Left ventricle myocardium inferior (tissue), 1 donor: ENCODE data around the gene PTBP1. TPM values are rescaled to one million over a fixed set of nuclear protein-coding genes. Genes with fewer than 3 reads are reported as not detected.

Experiments used
- DNase-seq: peaks from one replicate; pipeline ENCODE4 v3.0.0-alpha.2; 2020
- H3K27ac ChIP-seq: fragments of 200-600 bp; replicated peaks from 2 replicates; pipeline ENCODE4 v1.8.0; 2021
- H3K27me3 ChIP-seq: fragments of 200-600 bp; 2 replicates; pipeline ENCODE4 v1.8.0; 2021; ENCODE audit warnings: low read depth
- H3K36me3 ChIP-seq: fragments of 200-600 bp; 2 replicates; pipeline ENCODE4 v1.8.0; 2021
- H3K4me1 ChIP-seq: fragments of 200-600 bp; 2 replicates; pipeline ENCODE4 v1.8.0; 2021
- H3K4me3 ChIP-seq: fragments of 200-600 bp; 2 replicates; pipeline ENCODE4 v1.8.0; 2021; ENCODE audit warnings: mild to moderate bottlenecking, moderate library complexity
- H3K9me3 ChIP-seq: fragments of 200-600 bp; replicated peaks from 2 replicates; pipeline ENCODE4 v1.8.0; 2021
- intact Hi-C: fragments of 100-400 bp; cut with micrococcal nuclease; formaldehyde crosslinking; loops from one replicate; pipeline ENCODE4 v1.11.0; 2022
- total RNA-seq: library from RNA; stranded (reverse); fragmentation: NEBNext Ultra II Directional; extraction: Animal tissue kit (Norgen Biotek cat#: 25700); gene quantifications from one replicate; pipeline ENCODE4 v1.2.1, GENCODE V29; 2021
- TF ChIP-seq, protein P1 (sequence below): fragments of 200-600 bp; IDR thresholded peaks from 2 replicates; pipeline ENCODE4 v1.8.0; 2021; ENCODE audit warnings: antibody characterized with exemption, mild to moderate bottlenecking, borderline replicate concordance
- donor health status: DM: no; HTN: yes; CAD: no; lungs with severe emphysema.

PTBP1 gene
- total RNA-seq, 1 donor from 2014 or later: 55.6 TPM

DNA sequence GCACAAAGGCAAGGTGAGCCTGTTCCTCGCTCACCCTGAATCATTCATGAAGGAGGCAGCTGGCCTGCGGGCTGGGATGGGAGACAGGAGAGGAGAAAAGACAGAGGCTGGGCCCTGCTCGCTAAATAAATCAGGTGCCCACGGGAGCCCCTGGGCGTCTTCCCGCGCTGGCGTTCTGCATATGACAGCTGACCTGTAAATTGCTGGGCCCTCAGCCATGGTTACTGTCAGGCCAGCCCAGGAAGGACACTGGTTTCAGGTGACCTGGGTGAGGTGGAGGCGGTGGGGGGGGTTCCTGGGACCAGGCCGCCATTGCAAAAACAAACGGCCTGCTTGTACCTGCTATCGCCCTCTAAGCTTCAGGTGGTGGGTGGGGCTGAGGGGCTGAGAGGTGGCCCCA, 3.4 kb upstream of the PTBP1 start:
- no peak overlapping the region for H3K27ac ChIP-seq
- intact Hi-C loops: no loop called here
- H3K9me3 ChIP-seq: no peaks in the 10 kb centered on the region
- H3K4me3 ChIP-seq: no peak overlapping the region
- DNase-seq: no peak
- no peaks in the 10 kb centered on the region for H3K27me3 ChIP-seq
- H3K36me3 ChIP-seq: no peaks in the 10 kb centered on the region
- TF ChIP-seq, protein P1, sequence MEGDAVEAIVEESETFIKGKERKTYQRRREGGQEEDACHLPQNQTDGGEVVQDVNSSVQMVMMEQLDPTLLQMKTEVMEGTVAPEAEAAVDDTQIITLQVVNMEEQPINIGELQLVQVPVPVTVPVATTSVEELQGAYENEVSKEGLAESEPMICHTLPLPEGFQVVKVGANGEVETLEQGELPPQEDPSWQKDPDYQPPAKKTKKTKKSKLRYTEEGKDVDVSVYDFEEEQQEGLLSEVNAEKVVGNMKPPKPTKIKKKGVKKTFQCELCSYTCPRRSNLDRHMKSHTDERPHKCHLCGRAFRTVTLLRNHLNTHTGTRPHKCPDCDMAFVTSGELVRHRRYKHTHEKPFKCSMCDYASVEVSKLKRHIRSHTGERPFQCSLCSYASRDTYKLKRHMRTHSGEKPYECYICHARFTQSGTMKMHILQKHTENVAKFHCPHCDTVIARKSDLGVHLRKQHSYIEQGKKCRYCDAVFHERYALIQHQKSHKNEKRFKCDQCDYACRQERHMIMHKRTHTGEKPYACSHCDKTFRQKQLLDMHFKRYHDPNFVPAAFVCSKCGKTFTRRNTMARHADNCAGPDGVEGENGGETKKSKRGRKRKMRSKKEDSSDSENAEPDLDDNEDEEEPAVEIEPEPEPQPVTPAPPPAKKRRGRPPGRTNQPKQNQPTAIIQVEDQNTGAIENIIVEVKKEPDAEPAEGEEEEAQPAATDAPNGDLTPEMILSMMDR: no peak
- peaks cover 63% of the 10 kb centered on the region for H3K4me1 ChIP-seq

DNA sequence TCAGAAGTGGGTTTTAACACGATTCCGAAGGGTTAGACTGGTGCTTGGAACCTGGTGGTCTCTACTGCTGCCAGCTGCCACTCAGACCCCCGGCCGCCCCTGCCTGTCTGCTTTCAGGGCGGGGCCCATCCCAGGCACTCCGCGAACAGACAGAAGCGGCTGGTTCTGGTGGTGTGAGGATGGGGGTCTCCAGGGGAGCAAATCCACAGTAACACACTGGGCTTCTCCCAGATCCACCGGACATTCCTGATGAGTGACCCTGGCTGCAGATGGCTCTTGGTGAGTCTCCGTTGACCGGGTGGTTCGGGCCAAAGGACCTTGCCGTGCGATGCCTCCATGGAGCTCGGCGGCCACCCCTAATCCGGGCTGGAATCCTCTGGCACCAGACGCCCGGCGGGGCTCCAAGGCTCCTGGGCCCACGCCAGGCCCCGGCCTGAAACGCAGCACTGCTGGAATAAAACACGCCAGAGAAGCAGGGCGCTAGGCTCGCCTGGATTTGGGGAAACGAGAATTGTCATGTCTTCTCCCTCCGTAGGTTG, 2.1 kb upstream of the PTBP1 start:
- Histone ChIP-seq H3K4me3 (no peak overlapping the region), H3K27ac (peak overlapping the region; percentile 57), H3K36me3 (peaks cover 9% of the 10 kb centered on the region), H3K27me3 (no peaks in the 10 kb centered on the region), H3K4me1 (peaks cover 63% of the 10 kb centered on the region), H3K9me3 (no peaks in the 10 kb centered on the region)
- TF ChIP-seq, protein P1: no peak
- DNase-seq: no peak
- intact Hi-C loops: no loop called here

DNA sequence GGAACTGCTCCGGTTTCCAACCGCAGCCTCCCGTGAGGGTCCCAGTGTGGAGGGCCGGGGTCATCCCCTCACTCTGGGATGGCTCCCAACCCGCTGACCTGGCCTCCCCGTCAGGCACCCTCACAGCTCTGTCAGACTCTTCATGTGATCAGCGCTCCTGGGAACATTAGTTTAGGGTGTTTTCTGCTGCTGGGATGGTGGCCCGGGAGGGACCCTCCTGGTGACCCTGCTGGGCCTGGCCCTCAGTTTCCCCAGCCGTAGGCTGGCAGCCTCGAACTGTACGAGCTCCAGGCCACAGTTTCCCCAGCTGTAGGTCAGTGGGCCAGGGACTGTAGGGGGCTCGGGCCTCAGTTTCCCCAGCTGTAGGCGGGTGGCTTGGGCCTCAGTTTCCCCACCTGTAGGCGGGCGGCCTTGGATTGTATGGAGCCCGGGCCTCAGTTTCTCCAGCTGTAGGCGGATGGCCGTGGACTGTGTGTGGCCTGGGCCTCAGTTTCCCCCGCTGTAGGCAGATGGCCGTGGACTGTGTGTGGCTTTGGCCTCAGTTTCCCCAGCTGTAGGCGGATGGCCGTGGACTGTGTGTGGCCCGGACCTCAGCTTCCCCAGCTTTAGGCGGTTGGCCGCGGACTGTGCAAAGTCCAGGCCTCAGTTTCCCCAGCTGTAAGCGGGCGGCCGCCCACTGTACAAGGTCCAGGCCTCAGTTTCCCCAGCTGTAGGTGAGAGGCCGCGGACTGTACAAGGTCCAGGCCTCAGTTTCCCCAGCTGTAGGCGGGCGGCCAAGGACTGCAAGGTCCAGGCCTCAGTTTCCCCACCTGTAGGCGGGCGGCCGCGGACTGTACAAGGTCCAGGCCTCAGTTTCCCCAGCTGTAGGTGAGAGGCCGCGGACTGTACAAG, 1.3 kb upstream of the PTBP1 start:
- peak overlapping the region; percentile 77 for H3K4me3 ChIP-seq
- peaks cover 65% of the 10 kb centered on the region for H3K4me1 ChIP-seq
- H3K27ac ChIP-seq: peak overlapping the region; percentile 88
- DNase-seq: no peak
- TF ChIP-seq, protein P1: no peak
- H3K36me3 ChIP-seq: peaks cover 11% of the 10 kb centered on the region
- intact Hi-C loops: no loop called here
- no peaks in the 10 kb centered on the region for H3K9me3 ChIP-seq
- H3K27me3 ChIP-seq: no peaks in the 10 kb centered on the region

DNA sequence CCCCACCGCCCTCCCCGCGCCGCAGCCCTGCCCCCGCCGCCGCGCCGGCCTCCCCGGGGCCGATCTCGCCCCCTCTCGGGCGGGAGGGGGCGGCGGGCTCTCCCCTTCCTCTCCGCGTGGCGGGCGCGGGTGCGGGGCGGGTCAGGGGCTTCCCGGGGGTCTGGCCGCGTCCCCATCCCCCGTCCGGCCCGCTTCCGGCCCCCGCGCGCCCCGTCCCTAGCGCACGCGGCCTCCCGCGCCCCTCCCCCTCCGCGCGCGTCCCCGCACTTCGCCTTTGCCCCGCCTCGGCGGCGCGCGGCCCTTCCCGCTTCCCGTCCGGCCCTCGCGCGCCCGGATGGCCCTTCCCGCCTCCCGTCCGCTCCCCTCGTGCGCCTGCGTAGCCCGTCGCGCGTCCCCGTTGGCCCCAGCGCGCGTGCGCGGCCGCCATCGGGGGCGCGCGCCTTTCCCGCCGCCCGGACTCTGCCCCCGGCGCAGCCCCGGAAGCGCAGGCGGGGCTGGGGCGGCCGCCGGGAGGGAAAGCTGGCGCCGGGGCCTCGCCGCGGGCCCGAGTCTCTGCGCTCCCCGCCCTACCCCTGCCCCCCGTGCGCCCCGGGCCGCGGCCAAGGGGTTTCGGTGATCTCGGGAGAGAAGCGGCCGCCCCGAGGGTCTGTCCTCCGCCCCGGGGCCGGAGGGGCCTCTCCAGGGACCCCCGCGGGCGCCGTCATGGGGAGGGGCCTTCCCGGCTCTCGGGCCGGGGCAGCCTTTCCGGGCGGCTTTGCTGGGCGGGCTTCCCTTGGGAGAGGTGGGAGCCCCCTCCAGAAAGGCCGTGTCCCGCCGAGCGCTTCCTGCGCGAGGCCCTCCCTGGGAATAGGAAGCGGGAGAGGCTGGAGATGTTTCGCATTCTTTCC, 519 bp downstream of the PTBP1 start:
- intact Hi-C loops: no loop called here

More for the DNA sequence above, 519 bp downstream of the PTBP1 start:
- Histone ChIP-seq H3K4me3 (peak overlapping the region; percentile 77), H3K36me3 (peaks cover 11% of the 10 kb centered on the region), H3K27me3 (no peaks in the 10 kb centered on the region), H3K9me3 (no peaks in the 10 kb centered on the region), H3K27ac (peak overlapping the region; percentile 100), H3K4me1 (peaks cover 66% of the 10 kb centered on the region)
- TF ChIP-seq, protein P1: no peak
- peak; percentile 91 for DNase-seq
